ENCODE data around the gene TULP4.
"Not testable (repeated sequence)": the region's sequence is repeated elsewhere in the genome, so short reads cannot be mapped to it uniquely, and the experiment has no call there.

TULP4 gene

DNA sequence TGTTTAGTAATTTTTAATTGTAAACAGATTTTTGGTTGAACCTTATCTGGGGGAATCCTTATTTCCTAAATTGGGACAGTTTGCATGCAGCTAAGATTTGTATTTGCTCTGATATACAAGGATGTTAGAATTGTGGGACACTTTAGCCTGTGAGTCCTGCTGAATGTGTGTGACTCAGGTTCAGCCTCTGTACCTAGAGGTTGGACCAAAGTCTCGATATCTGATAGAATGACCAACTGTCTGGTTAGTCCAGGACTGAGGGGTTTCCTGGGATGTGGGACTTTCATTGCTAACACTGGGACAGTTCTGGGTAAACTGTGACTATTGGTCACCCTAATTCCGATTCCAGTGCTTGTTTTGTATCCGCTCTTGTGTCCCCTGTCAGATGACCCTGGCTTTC, 20.2 kb upstream of the TULP4 start:
- TF ChIP-seq, protein P1, sequence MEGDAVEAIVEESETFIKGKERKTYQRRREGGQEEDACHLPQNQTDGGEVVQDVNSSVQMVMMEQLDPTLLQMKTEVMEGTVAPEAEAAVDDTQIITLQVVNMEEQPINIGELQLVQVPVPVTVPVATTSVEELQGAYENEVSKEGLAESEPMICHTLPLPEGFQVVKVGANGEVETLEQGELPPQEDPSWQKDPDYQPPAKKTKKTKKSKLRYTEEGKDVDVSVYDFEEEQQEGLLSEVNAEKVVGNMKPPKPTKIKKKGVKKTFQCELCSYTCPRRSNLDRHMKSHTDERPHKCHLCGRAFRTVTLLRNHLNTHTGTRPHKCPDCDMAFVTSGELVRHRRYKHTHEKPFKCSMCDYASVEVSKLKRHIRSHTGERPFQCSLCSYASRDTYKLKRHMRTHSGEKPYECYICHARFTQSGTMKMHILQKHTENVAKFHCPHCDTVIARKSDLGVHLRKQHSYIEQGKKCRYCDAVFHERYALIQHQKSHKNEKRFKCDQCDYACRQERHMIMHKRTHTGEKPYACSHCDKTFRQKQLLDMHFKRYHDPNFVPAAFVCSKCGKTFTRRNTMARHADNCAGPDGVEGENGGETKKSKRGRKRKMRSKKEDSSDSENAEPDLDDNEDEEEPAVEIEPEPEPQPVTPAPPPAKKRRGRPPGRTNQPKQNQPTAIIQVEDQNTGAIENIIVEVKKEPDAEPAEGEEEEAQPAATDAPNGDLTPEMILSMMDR (IDR thresholded peaks at IDR 0.05; ENCODE audit: control insufficient read depth, insufficient read depth, low read depth, low read length, missing control alignments): no peak

DNA sequence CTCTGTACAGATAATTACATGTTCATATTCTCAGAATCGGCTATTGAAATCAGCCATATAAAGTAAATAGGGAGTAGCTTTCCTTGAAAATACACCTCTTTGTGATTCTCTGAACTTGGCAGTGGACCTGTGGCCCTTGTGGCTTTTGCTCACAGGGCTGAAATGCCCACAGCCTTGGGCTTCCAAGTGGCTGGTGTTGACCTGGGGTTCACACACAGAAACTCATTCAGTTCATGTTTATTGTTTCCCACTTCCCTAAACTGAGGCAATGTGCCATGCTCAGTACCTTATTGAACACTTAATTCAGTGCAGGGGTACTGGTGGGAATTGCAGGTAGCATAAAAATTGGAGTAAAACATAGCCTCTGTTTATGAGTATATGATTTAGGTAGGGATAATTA, 19.1 kb upstream of the TULP4 start:
- H3K4me3 ChIP-seq (ENCODE audit: control insufficient read depth, low read depth, low read length): no peak overlapping the region
- TF ChIP-seq, protein P1 (IDR thresholded peaks at IDR 0.05; ENCODE audit: control insufficient read depth, insufficient read depth, low read depth, low read length, missing control alignments): no peak
- DNase-seq (ENCODE audit: low read depth): no peak

More for the DNA sequence above, 20.2 kb upstream of the TULP4 start:
- H3K4me3 ChIP-seq (ENCODE audit: control insufficient read depth, low read depth, low read length): no peak overlapping the region
- DNase-seq (ENCODE audit: low read depth): no peak

DNA sequence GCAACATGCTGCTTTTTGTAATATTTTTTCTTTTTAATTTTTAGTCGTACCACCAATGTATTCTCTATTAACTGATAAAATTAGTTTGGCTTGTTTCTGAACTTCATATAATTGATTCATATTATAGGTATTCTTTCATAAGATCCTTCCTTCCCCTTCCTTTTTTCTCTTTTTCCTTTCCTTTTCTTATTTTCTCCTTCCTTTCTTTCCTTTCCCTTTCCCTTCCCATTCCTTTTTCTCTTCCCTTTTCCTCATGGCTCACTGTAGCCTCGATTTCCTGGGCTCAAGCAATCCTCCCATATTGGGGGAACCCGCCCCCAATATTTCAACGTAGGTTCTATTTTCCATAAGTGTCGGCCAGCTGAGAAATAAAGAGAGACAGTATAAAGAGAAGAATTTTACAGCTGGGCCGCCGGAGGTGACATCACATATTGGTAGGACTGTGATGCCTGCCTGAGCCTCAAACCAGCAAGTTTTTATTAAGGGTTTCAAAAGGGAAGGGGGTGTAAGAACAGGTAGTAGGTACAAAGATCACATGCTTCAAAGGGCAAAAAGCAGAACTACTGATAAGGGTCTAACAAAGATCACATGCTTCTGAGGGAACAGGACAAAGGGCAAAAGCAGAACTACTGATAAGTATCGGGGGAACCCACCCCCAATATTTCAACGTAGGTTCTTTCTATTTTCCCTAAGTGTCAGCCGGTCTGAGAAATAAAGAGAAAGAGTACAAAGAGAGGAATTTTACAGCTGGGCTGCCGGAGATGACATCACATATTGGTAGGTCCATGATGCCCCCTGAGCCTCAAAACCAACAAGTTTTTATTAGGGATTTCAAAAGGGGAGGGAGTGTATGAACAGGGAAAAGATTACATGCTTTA, 16.1 kb upstream of the TULP4 start:
- not testable (repeated sequence) for H3K4me3 ChIP-seq (ENCODE audit: control insufficient read depth, low read depth, low read length); DNase-seq (ENCODE audit: low read depth)

DNA sequence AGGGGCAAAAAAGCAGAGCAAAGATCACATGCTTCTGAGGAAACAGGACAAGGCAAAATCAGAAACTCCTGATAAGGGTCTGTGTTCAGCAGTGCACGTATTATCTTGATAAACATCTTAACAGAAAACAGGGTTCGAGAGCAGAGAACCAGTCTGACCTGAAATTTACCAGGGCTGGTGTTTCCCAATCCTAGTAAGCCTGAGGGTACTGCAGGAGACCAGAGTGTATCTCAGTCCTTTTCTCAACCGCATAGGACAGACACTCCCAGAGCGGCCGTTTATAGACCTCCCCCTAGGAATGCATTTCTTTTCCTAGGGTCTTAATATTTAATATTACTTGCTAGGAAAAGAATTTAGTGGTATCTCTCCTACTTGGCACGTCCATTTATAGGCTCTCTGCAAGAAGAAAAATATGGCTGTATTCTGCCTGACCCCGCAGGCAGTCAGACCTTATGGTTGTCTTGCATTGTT, 15.4 kb upstream of the TULP4 start:
- H3K4me3 ChIP-seq (ENCODE audit: control insufficient read depth, low read depth, low read length); DNase-seq (ENCODE audit: low read depth): not testable (repeated sequence)

DNA sequence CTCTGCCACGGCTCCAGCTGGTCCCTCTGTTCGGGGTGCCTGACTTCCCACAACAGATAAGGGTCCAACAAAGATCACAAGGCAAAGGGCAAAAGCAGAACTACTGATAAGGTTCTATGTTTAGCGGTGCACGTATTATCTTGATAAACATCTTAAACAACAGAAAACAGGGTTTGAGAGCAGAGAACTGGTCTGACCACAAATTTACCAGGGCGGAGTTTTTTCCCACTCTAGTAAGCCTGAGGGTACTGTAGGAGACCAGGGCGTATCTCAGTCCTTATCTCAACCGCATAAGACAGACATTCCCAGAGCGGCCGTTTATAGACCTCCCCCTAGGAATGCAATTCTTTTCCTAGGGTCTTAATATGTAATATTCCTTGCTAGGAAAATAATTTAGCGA, 14.6 kb upstream of the TULP4 start:
- H3K4me3 ChIP-seq (ENCODE audit: control insufficient read depth, low read depth, low read length); DNase-seq (ENCODE audit: low read depth): not testable (repeated sequence)

DNA sequence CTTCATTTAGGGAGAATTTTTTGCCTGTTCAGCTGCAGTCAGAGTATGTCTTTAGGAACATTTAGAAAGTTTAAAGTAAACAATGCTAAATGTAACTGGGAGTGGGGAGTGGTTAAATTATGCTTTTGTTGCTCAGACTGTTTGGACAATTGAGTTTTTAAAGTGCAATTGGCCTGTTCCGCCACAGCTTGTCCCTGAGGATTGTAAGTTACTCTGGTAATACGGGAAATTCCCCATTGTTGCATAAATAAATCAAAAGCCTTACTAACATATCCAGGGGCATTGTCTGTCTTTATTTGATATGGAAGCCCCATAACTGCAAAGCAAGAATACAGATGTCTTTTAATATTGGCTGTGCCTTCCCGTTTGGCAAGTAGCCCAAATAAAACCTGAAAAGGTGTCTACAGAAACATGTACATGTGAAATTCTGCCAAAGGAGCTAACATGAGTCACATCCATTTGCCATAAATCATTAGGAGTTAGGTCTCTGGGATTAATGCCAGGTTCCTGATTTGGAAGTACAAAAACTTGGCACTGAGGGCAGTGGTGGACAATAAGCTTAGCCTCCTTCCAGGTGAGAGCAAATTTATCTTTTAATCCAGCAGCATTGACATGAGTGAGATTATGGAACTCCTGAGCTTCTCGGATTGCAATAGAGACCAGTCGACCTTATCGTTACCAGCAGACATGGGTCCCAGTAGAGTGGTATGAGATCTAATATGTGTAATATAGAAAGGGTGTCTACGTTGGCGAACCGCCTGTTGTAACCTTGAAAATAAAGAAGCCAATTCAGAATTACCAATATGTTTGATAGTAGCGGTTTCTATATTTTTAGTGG, 11.7 kb upstream of the TULP4 start:
- H3K4me3 ChIP-seq (ENCODE audit: control insufficient read depth, low read depth, low read length); DNase-seq (ENCODE audit: low read depth): not testable (repeated sequence)

DNA sequence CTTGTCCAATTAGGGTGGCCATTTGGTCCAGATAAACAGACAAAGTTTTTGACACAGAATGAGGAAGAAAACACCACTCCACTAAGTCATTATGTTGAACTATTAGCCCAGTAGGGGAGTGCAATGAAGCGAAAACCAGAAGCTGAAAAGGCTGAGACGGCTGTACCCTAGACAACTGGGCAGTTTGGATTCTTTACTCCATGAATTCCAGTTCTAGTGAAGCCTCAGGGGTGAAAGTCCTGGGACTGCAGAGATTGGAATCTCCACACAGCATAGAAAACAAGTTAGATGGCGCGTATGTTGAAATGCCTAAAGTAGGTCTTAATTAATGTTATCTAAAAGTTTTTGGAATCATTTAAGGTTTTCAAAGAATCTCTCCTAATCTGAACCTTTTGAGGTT, 10.7 kb upstream of the TULP4 start:
- DNase-seq (ENCODE audit: low read depth); H3K4me3 ChIP-seq (ENCODE audit: control insufficient read depth, low read depth, low read length): not testable (repeated sequence)

DNA sequence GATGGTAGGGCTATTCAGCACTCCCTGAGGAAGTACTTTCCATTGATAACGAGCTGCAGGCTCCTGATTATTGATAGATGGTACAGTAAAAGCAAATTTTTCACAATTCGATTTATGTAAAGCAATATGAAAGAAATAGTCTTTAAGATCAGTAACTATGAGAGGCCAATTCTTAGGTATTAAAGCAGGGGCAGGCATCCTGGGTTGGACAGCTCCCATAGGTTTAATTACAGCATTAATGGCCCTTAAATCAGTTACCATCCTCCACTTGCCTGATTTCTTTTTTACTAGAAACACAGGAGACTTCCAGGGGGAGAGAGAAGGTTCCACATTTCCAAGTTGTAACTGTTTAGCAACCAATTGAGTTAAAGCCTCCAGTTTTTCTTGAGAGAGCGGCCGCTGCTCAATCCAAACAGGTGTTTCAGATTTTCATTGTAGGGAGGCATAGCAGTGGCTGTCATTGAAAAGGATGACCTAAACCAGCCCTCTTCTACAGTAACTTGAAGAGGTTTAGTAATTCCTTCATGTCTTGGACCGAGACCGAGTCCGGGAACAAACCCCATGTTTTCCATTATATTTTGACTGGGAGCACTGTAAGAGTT, 10.0 kb upstream of the TULP4 start:
- not testable (repeated sequence) for DNase-seq (ENCODE audit: low read depth); H3K4me3 ChIP-seq (ENCODE audit: control insufficient read depth, low read depth, low read length)

DNA sequence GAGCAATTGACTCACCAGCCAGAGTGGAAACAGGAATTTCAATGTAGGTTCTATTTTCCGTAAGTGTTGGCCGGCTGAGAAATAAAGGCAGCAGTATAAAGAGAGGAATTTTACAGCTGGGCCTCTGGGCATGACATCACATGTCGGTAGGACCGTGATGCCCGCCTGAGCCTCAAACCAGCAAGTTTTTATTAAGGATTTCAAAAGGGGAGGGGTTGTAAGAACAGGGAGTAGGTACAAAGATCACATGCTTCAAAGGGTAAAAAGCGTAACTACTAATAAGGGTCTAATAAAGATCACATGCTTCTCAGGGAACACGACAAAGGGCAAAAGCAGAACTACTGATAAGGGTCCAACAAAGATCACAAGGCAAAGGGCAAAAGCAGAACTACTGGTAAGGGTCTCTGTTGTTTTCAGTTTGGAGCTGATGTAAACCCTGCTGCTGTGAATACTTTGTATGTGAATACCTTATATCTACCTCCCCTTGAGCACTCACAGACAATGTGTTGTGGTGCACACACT, 9.0 kb upstream of the TULP4 start:
- TF ChIP-seq, protein P1 (IDR thresholded peaks at IDR 0.05; ENCODE audit: control insufficient read depth, insufficient read depth, low read depth, low read length, missing control alignments): no peak
- no peak overlapping the region for H3K4me3 ChIP-seq (ENCODE audit: control insufficient read depth, low read depth, low read length)
- DNase-seq (ENCODE audit: low read depth): no peak
